Muscle layer of colon (tissue), 2 donors: ENCODE results near the gene TSTD1.
A peak's percentile ranks its signal among the peaks of the same experiment; 100 is the strongest.
"Not testable (repeated sequence)": the region's sequence is repeated elsewhere in the genome, so short reads cannot be mapped to it uniquely, and the experiment has no call there.

Experiments
- H3K27ac ChIP-seq: one replicate; pipeline ENCODE4 v1.7.0; 2013; ENCODE audit warnings: low read depth, mild to moderate bottlenecking, low read length, moderate library complexity
- H3K27me3 ChIP-seq, 2 donors: one replicate each; pipeline ENCODE4 v1.7.0; 2013; ENCODE audit warnings: low read length in 2 of 2, mild to moderate bottlenecking in 2 of 2; ENCODE audit not compliant: insufficient read depth in 2 of 2, control insufficient read depth in 1 of 2
- H3K36me3 ChIP-seq: one replicate; pipeline ENCODE4 v1.7.0; 2013; ENCODE audit warnings: mild to moderate bottlenecking, low read length; ENCODE audit not compliant: insufficient read depth
- H3K4me1 ChIP-seq: one replicate; pipeline ENCODE4 v1.7.0; 2013; ENCODE audit warnings: mild to moderate bottlenecking, low read length; ENCODE audit not compliant: insufficient read depth
- H3K4me3 ChIP-seq, 2 donors: one replicate each; pipeline ENCODE4 v1.7.0; 2013; ENCODE audit warnings: low read length in 2 of 2, low read depth in 1 of 2, mild to moderate bottlenecking in 1 of 2, moderate library complexity in 1 of 2
- H3K9ac ChIP-seq: one replicate; pipeline ENCODE4 v1.7.0; 2013; ENCODE audit warnings: low read length
- H3K9me3 ChIP-seq: one replicate; pipeline ENCODE4 v1.7.0; 2013; ENCODE audit warnings: mild to moderate bottlenecking, low read length
- donor health status: abdominal sarcoma.
- donor health status: Adenocarcinoma of cecum.

The TSTD1 gene

GRCh38 chr1:161029466-161029865, 9.3 kb downstream of the TSTD1 start:
- not testable (repeated sequence) for H3K9me3 ChIP-seq, H3K9ac ChIP-seq, H3K36me3 ChIP-seq

GRCh38 chr1:161026954-161027353, 11.8 kb downstream of the TSTD1 start:
- not testable (repeated sequence) for H3K9me3 ChIP-seq

More at GRCh38 chr1:161029466-161029865, 9.3 kb downstream of the TSTD1 start:
- not testable (repeated sequence) for H3K27ac ChIP-seq, H3K4me3 ChIP-seq, H3K4me1 ChIP-seq, H3K27me3 ChIP-seq

GRCh38 chr1:161022432-161022831, 16.3 kb downstream of the TSTD1 start:
- H3K27ac ChIP-seq, H3K4me3 ChIP-seq, H3K4me1 ChIP-seq, H3K9me3 ChIP-seq, H3K36me3 ChIP-seq, H3K9ac ChIP-seq: not testable (repeated sequence)
- peaks cover 0 to 23% of the 10 kb centered on the region in 2 donors for H3K27me3 ChIP-seq

More at GRCh38 chr1:161026954-161027353, 11.8 kb downstream of the TSTD1 start:
- not testable (repeated sequence) for H3K36me3 ChIP-seq, H3K27ac ChIP-seq, H3K27me3 ChIP-seq, H3K4me1 ChIP-seq, H3K9ac ChIP-seq, H3K4me3 ChIP-seq

- Histone ChIP-seq H3K27me3 (peaks cover 0 to 23% of the 10 kb centered on the region in 2 donors), H3K4me1 (no peaks in the 10 kb centered on the region), H3K36me3 (no peaks in the 10 kb centered on the region), H3K9me3 (no peaks in the 10 kb centered on the region), H3K4me3 (no peak overlapping the region), H3K27ac (no peak overlapping the region), H3K9ac (no peak overlapping the region)
These were observed 16.8 kb downstream of the TSTD1 start for GRCh38 chr1:161021970-161022353.

GRCh38 chr1:161021165-161021969, 17.4 kb downstream of the TSTD1 start:
- Histone ChIP-seq H3K9me3 (no peaks in the 10 kb centered on the region), H3K27me3 (peaks cover 0 to 23% of the 10 kb centered on the region in 2 donors), H3K9ac (no peak overlapping the region), H3K36me3 (no peaks in the 10 kb centered on the region), H3K27ac (no peak overlapping the region), H3K4me1 (no peaks in the 10 kb centered on the region), H3K4me3 (peak overlapping the region; percentile 32 to 58)

GRCh38 chr1:161020509-161021164, 18.1 kb downstream of the TSTD1 start, which contains the start of gene F11R:
F11R (minus strand) TSS chr1:161021152; CDS start chr1:161021073, 79 bp downstream.
- H3K36me3 ChIP-seq, result no peaks in the 10 kb centered on the region
- H3K27me3 ChIP-seq, result peaks cover 0 to 23% of the 10 kb centered on the region in 2 donors
- no peaks in the 10 kb centered on the region for H3K4me1 ChIP-seq
- H3K27ac ChIP-seq, result peak within 1 kb of the TSS; percentile 24
- peak within 1 kb of the TSS; percentile 32 to 58 for H3K4me3 ChIP-seq
- H3K9me3 ChIP-seq, result no peaks in the 10 kb centered on the region
- no peak within 1 kb of the TSS for H3K9ac ChIP-seq

GRCh38 chr1:161019751-161020495, 18.8 kb downstream of the TSTD1 start:
- Histone ChIP-seq H3K36me3 (no peaks in the 10 kb centered on the region), H3K27ac (no peak overlapping the region), H3K4me1 (no peaks in the 10 kb centered on the region), H3K4me3 (peak overlapping the region; percentile 31 to 58), H3K9me3 (no peaks in the 10 kb centered on the region), H3K27me3 (peaks cover 0 to 23% of the 10 kb centered on the region in 2 donors), H3K9ac (no peak overlapping the region)

- not testable (repeated sequence) for H3K4me1 ChIP-seq, H3K9ac ChIP-seq, H3K27ac ChIP-seq, H3K9me3 ChIP-seq, H3K36me3 ChIP-seq, H3K4me3 ChIP-seq
- peaks cover 0 to 23% of the 10 kb centered on the region in 2 donors for H3K27me3 ChIP-seq
These were observed 19.6 kb downstream of the TSTD1 start for GRCh38 chr1:161019111-161019660.

- no peak overlapping the region for H3K9ac ChIP-seq
- peaks cover 0 to 23% of the 10 kb centered on the region in 2 donors for H3K27me3 ChIP-seq
- H3K36me3 ChIP-seq, result no peaks in the 10 kb centered on the region
- no peaks in the 10 kb centered on the region for H3K9me3 ChIP-seq
- H3K4me1 ChIP-seq, result no peaks in the 10 kb centered on the region
- no peak overlapping the region for H3K4me3 ChIP-seq
- H3K27ac ChIP-seq, result no peak overlapping the region
These were observed 20.2 kb downstream of the TSTD1 start for GRCh38 chr1:161018631-161018930.

- Histone ChIP-seq H3K27me3 (peaks cover 0 to 23% of the 10 kb centered on the region in 2 donors), H3K4me3 (no peak overlapping the region), H3K9me3 (no peaks in the 10 kb centered on the region), H3K9ac (no peak overlapping the region), H3K27ac (no peak overlapping the region), H3K36me3 (no peaks in the 10 kb centered on the region), H3K4me1 (no peaks in the 10 kb centered on the region)
These were observed 20.8 kb downstream of the TSTD1 start for GRCh38 chr1:161017756-161018630.
